ENCODE results near the gene TRAF3.
"Not testable (repeated sequence)": the region's sequence is repeated elsewhere in the genome, so short reads cannot be mapped to it uniquely, and the experiment has no call there.

The TRAF3 gene

DNA sequence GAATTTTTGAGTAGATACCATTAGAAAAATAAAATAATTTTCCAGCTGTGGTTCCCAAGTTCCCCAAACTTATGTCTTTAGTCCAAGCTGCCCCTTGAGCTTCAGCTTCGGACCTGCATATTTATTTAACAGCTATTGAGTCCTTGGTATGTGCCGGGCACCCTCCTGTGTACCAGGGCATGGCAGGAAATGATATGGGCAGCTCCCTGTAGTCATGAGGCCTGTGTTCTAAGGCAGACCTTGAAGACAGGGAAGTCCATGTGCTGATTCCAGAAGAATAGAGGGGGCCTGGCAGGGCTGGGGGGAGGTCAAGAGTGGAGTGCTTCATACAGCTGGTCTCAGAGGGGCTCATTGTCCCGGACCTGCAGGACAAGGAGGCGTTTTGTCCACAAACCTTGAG is 29.2 kb downstream of the TRAF3 start:
- no peak for DNase-seq (ENCODE audit: low spot score)

DNA sequence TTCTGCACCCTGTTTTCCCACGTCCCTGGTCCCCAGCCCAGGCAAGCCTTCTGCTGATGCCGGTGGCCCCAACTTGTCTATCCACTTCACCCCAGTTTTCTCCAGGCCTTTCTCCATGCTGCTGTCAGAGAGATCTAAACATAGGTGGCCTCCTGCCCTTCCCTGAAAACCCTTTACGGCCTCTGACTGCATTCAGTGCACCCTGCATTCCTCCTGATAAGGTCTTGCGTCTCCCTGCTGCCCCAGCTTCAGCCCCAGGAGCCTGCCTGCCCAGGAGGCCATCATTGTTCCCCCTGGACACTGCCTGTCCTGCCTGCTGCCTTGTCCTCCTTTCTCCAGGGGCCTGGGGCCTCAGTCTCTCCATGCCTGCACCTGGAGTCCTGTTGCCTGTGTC is 29.8 kb downstream of the TRAF3 start:
- no peak for DNase-seq (ENCODE audit: low spot score)

DNA sequence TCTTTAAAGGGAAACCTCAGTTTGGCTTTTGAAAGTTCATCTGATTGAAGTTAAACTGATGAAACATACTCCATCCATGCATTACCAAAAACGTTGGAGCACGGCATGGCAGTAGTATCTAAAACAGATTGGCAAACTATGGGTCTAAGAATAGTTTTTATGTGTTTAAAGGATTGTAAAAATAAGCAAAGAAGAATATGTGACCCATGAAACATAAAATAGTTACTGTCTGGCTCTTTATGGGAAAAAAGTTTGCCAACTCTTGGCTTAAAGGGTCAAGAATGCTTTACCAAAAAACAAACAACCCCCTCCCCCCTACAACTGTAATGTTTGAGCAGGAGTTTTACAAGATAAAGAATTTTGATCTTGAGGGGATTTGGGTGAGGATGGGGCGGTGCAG is 32.6 kb downstream of the TRAF3 start:
- no peak for DNase-seq (ENCODE audit: low spot score)

DNA sequence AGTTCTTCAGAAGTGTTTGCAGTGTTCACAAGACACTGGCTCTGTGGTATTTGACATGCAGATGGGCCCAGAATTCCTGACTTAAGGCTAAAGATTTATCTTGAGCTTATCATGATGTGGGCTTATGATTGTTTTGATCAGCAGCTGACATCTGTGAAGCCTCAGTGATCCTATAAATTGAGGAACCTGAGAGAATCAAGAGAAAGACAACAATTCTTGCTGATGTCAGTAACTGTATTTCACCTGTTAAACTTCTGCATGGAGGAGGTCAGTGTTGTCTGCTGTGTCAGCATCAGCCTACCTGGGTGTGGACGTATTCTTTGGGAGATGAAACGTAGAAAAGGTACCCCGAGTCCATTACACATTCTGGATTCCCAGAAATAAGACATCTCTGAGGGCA is 33.3 kb downstream of the TRAF3 start:
- no peak for DNase-seq (ENCODE audit: low spot score)

DNA sequence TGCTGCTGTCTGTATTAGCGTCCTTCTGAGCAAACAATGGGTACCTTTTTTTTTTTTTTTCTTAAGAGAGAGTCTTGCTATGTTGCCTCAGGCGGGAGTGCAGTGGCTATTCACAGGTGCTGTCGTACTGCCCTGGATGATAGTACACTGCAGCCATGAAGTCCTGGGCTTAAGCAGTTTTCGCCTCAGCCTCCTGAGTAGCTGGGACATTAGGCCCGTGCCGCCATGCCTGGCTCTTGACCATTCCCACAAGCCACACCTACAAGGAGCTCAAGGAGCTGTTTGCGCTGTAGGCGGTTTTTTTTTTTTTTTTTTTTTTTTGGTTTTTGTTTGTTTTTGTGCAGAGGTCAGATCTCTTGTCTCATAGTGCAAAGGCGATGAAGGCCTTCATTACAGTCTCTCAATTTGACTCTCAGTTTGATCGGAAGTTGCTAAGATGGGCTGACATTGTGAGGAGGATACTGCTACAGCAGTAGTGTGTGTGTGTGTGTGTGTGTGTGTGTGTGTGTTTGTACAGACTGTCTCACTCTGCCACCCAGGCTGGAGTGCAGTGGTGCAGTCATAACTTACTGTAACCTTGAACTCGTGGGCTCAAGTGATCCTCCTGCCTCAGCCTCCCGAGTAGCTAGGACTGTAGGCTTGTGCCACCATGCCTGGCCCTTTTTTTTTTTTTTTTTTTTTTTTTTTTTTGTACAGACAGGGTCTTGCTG is 34.2 kb downstream of the TRAF3 start:
- no peak for DNase-seq (ENCODE audit: low spot score)

DNA sequence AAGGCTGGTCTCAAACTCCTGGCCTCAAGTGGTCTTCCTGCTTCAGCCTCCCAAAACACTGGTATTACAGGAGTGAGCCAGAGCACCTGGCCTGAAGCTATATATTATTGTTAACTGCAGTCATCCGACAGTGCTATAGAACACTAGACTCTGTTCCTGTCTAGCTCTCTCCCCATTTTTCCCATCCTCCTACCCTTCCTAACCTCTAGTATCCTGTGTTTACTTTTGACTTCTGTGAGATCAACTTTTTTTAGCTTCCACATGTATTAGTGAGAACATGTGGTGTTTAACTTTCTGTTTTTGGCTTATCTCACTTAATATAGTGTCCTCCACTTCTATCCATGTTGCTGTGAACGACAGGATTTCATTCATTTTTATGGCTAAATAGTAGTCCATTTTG is 34.7 kb downstream of the TRAF3 start:
- no peak for DNase-seq (ENCODE audit: low spot score)

DNA sequence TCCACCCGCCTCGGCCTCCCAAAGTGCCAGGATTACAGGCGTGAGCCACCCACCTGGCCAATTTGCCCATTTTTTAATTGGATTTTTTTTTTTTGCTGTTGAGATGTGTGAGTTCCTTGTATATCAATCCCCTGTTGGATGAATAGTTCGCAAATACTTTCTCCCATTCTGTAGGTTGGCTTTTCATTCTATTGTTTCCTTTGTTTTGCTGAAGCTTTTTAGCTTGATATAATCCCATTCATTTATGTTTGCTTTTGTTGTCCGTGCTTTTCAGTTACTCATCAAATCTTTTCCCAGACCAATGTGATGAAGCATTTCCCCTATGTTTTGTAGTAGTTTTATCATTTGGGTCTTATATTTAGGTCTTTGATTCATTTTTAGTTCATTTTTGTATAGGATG is 36.4 kb downstream of the TRAF3 start:
- DNase-seq (ENCODE audit: low spot score) = no peak

DNA sequence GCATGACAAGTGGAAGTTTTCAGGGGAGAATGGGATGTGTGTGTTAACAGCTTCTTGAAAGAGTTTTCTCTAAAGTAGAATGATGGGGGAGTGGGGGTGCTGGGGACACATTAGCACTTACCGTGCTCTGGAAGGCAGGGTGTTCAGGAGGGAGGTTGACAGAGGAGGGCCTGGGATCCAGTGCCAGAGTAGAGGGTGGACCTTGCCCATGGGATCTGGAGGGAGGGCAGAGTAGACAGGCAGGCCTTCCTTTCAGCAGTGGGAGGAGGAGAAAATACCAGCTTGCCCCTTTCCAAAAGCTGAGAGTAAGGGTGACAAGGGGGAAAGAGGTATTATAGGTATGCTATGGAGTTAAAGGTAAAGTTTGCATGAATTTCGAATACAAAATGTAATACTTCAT is 40.1 kb downstream of the TRAF3 start:
- no peak for DNase-seq (ENCODE audit: low spot score)

DNA sequence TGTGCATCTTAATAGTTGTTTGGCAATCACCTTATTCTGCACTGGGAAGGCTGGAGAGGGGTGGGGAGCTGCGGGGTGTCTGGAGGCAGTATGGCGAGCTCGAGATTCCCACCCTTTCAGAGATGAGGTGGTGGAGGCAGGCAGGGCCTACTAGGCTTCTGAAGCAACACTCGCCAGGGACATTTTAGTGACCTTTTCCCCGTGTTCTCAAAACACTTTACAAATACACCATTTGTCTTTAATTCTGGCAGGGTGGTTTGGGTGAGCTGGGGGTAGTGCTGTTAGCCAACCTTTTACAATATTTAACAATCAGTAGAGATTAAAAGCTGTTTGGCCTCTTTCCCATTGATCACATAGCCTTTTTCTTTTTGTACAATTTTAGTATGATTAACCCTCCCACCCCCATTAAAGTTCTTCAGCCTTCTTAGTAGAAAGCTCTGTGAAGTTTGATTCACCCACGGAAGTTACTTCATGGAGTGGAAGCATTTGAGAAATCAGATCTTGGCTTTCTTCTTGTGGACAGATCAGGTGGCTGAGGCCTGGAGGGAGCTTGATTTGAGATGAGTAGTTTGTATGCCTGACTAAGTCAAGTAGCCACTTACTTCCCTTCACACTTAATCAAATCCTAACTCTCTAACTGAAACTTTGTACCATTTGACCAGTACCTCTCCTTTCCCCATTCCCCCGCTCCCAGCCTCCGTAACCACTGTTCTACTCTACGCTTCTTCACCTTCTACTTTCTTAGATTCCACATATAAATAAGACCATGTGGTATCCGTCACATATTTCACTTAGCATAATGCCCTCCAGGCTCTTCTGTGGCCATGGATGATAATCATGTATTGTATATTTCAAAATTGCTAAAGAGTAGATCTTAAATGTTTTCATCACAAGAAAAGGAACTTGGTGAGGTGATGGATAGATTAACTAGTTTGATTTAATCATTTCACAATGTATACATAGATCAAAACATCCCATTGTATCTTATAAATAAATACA is 41.0 kb downstream of the TRAF3 start:
- no peak for DNase-seq (ENCODE audit: low spot score)

DNA sequence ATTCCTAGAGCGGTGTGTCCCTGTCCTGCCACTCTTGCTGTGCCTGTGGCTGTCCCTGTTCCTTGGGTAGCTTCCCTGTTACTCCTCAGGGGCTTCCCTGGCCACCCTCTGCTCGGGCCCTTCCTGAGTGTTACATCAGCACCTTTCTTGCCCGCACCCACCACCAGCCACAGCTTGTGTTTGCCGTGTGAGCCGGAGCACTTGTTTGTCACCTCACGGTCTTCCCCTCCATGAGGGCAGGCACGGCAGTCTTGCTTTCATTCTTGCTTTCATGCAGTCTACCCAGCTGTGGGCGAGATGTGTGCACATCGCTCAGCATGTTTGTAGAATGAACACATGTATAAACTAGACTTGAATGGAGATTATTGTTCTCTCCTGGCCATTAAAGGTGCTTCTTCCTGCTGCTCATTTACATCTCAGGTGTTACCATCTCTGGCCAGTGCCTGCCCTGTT is 42.0 kb downstream of the TRAF3 start:
- no peak for DNase-seq (ENCODE audit: low spot score)

DNA sequence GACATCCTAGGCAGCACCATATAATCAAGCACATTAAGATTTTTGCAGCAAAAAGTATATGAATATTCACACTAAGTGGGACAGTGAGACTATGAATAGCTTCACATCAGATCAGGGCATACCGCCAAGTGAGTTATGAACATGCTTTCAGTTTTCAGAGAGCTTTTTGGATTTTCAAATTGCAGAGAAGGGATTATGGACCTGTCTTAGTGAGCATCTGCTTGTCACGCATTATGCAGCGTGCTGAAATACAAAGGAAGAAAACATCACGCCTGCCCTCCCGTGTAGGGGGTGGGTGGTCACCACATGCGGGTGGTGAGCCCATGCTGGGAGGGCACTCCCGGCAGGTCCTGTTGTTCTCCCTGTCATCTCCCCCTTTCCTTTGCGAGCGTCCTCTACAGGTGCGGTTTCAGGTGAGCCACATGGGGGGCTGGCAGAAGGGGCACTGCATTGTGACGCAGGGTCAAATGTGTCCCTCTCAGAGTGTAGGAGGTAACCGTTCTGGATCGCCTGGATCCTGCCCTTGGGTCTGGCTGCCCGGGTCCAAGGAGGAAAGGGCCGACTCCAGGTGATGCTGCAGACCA is 42.6 kb downstream of the TRAF3 start:
- no peak for DNase-seq (ENCODE audit: low spot score)

DNA sequence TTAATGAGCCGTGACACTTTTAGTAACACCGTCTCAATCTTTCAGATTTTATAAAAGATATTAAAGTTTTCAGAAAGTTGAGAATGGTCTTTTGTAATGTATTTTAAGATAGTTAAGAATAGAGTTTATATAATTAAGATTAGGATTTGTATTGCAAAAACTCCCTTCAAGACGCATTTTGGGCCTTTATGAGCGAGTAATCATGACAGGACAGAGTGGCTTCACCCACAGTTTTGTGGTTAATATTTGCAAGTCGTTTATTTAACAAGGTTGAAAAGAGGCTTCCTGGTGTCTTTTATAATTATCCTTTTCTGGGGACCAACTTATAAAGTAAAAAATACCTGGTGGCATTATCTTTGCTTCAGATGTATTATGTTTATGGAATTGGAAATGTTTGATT is 44.0 kb downstream of the TRAF3 start:
- no peak for DNase-seq (ENCODE audit: low spot score)

DNA sequence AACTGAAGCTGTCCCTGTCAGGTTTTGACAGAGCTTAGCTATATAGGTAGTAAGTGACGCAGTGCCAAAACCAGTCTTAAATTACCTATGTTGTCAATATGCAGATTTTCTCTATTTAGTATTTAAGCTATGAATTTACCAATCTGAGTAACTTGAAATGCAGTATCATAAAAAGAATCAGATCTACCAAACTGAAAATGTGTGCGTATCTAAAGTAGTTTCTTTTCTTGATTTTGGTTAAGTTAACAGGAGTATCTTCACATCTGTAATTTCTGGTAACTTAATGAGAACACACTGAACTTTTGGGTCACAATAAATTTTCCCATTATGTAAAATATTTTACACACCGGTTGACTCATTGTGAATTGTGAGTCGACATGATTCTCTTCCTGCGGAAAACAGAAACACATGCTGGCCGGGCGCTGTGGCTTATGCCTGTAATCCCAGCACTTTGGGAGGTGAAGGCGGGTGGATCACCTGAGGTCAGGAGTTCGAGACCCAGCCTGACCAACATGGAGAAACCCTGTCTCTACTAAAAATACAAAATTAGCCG is 45.1 kb downstream of the TRAF3 start:
- DNase-seq (ENCODE audit: low spot score) = no peak

DNA sequence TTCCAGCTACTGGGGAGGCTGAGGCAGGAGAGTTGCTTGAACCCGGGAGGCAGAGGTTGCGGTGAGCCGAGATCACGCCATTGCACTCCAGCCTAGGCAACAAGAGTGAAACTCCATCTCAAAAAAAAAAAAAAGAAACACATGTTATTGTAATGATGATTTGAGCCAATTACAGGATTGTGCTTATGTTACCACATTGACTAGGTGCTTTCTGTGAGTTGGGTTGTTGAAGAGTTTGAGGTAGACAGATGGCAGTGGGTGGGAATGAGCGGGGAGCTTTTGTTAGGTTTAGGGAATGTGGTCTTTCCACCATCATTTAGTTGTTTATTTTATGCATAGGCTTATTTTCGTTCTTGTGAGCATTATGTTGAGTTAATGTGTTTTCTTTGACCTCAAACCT is 45.6 kb downstream of the TRAF3 start:
- DNase-seq (ENCODE audit: low spot score) = not testable (repeated sequence)

DNA sequence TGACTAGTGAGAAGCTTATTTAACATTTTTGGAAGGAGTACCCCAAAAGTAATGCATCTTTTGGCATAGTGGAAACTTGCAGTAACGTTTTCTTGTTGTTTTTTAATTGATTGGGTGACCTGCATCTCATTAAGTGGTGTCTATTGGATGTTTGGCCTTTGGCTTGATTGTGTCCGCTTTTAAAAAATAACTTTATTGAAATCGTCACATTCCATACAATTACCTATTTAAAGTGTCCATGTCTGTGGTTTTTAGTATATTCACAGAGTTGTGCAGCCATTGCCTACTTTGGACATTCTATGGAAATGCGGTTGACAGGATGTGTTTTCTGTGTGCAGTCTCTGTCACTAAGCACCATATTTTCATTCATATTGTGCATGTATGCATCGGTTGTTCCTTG is 46.3 kb downstream of the TRAF3 start:
- no peak for DNase-seq (ENCODE audit: low spot score)

DNA sequence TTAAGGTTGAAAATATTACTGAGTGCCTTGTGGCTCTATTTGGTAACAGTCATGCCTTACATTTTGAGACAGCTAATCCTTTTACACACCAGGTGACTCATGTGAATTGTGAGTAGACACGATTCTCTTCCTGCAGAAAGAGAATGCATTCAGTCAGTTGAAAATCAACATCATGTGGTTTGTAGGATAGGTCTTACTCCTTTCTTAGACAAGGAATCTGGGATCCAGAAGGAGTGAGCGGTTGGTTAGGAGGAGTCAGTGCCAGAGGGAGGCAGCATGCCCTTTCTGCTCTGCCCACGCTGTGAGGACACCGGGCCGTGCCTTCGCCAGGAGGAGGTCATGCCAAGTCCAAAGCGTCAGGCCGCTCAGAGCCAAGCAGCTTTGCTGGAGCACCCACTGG is 47.6 kb downstream of the TRAF3 start:
- no peak for DNase-seq (ENCODE audit: low spot score)

DNA sequence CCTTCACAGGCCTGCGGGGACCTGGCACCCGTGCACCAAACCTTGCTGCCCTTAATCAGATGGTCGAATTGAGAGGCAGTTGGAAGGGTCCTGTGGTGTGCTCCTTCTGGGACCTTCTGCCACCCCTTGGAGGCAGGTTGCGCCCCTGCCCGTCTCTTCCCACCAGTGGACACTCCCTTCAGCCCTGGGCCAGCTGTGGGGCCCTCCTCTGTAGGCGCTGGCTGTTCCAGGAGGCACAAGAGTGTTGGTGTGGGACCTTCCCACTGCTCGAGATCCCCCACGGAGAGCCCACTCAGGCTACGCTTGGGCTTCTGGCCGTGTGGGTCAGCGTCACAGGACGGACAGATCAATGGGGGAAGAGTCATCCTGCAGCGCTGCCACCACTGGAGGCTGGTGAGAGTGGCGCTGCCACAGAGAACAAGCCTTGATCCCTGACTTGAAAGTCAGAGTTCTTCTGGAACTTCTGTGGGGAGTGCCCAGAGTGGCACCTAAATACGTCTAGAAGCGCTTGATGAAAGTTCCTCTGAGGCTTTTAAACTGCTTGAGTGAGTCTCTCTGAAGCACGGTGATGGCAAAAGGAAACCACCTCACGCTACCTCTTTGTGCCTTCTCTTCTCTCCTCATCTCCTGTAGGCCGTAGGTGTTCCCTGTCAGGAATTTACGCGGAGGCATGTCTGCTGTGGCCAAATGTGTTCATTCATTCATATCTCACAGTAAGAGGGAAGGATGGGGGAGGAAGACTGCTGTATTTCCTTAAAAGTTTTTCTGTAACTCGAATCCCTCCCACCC is 48.3 kb downstream of the TRAF3 start:
- DNase-seq (ENCODE audit: low spot score) = no peak

DNA sequence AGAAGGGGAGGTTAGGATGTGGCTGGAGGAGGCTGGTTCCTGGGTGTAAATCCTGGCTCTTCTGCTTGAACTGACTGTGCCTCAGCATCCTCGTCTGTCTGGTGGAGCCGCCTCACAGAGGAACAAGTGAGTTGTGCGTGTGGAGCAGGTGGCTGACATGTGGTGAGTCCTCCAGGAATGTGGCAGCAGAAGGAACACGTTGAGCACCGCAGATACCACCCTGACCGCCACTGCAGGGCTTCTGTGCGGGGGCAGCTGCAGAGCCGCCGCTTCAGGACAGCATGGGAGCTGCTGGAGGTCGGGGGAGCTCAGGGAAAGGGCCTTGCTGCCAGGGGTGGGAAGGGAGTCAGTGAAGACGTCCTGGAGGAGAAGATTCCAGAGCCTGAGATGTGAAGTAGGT is 48.9 kb downstream of the TRAF3 start:
- DNase-seq (ENCODE audit: low spot score) = no peak

DNA sequence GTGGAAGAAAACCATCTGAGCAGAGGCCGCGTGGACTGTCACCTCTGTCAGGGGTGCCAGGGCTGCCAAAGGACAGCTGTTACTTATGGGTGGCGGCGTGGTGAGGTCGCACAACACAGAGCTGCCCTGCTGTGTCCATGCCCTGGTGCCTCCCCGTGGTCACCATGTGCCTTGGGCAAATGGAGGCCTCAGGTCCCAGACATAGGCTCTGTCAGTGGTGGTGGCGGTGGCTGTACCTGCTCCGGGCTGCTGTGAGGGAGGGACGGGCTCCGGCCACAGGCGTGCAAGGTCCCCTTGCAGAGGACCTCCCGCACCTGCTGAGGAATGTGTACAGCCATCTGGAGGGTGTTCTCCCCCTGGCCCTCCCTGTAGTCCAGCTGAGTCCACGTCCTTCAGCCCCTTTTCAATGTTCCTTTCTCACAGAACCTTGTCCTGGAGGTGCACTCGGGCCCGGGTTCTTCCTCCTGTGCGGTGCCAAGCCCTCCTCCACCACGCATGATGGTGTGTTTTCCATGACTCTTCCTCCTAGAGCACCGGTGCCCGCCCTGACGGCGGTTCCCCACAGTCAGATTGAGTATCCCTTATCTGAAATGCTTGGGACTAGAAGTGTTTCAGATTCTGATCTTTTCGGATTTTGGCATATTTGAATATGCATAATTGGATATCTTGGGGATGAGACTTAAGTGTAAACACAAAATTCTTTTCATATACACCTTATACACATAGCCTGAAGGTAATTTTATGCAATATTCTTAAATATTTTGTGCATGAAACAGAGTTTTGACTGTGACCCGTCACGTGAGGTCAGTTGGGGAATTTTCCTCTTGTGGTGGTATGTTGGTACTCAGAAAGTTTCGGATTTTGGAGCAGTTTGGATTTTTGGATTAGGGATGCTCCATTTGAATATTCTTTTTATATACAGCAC is 49.8 kb downstream of the TRAF3 start:
- no peak for DNase-seq (ENCODE audit: low spot score)

DNA sequence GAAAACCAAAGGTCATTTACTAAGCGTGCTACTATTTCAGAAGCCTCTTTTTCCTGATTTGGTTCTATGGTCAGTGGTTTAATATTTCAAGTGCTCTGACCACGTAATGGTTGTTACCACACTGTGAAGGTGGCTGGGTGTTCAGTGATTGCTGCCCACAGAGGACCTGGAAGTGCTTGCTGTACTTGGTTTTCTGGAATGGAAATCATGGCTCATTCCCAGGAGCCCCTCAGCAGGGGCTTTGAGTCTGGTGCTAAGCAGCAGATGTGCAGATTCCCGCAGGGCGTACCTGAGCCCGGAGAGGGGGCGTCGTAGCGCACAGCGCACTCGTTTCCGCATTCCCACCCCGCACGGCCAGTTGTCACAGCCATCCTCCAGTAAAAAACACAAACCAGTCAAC is 50.5 kb downstream of the TRAF3 start:
- DNase-seq (ENCODE audit: low spot score) = no peak

DNA sequence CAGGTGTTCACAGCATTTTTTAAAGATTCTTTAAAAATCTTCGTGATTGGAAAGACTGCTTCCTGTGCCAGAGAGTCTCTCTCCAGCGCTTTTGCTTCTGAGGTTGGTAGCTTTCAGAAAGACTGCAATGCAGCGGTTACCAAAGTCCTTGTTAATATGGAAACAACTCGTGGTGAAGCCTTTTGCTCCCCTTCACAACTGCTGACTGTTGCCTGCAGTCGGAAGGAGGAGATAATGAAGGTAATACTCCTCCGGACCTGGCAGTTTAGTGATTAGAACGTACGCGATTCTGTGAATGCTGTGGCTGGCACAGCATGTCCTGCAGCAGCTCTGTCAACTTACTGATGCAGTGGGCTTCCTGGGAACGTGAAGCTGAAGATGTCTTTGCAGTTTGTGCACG is 50.9 kb downstream of the TRAF3 start:
- DNase-seq (ENCODE audit: low spot score) = no peak
